ENCODE results near the gene MAK. TPM values are rescaled to one million over a fixed set of nuclear protein-coding genes. Genes with fewer than 3 reads are reported as not detected.

Gene MAK
- total RNA-seq, 1 experiment from 2014 or later, result 0.06 TPM

GRCh38 chr6:10769419-10769818, 68.9 kb downstream of the MAK start:
- Histone ChIP-seq H3K27me3 (replicated peaks; ENCODE audit: insufficient read depth, low read depth, low read length, poor library complexity) (no peaks in the 10 kb centered on the region), H3K27ac (ENCODE audit: low read depth, low read length, poor library complexity, severe bottlenecking) (no peak overlapping the region), H3K9me3 (ENCODE audit: low read depth, low read length, poor library complexity, severe bottlenecking) (no peaks in the 10 kb centered on the region), H3K36me3 (ENCODE audit: insufficient read depth, low read length, poor library complexity, severe bottlenecking) (no peaks in the 10 kb centered on the region), H3K4me3 (ENCODE audit: low read depth, low read length, poor library complexity, severe bottlenecking) (no peak overlapping the region), H3K4me1 (ENCODE audit: insufficient read depth, low read length, poor library complexity, severe bottlenecking) (no peaks in the 10 kb centered on the region)
- BruUV-seq (replicated peaks), result no TSS peak
- ChIA-PET CTCF (no interaction called here), POLR2A (ENCODE audit: low non-redundant PET) (no interaction called here)
- DNase-seq (ENCODE audit: low spot score), result no peak
- intact Hi-C loops (cut with micrococcal nuclease; ENCODE audit: unreplicated experiment), result no loop called here
- TF ChIP-seq EZH2 (IDR thresholded peaks at IDR 0.05; ENCODE audit: borderline replicate concordance, low read depth, low read length, poor library complexity, severe bottlenecking) (no peak), CTCF (conservative IDR thresholded peaks at IDR 0.05; ENCODE audit: low read depth, low read length) (no peak)

- no TSS peak for BruUV-seq (replicated peaks)
- intact Hi-C loops (cut with micrococcal nuclease; ENCODE audit: unreplicated experiment), result no loop called here
- no peak for DNase-seq (ENCODE audit: low spot score)
Measured at GRCh38 chr6:10763006-10763405, 75.3 kb downstream of the MAK start.

GRCh38 chr6:10759884-10760329, 78.4 kb downstream of the MAK start:
- POLR2A ChIA-PET (ENCODE audit: low non-redundant PET), result interaction anchor here (0.7 kb wide), 1 partner anchor 267 kb away, joined by 3 read pairs; no protein-coding TSS in a partner anchor
- CTCF ChIA-PET, result interaction anchor here (0.6 to 0.9 kb wide), 5 partner anchors 11 to 340 kb away, joined by 3 to 5 read pairs (median 3); partner anchors contain the start of gene PAK1IP1
- DNase-seq (ENCODE audit: low spot score), result no peak
- TF ChIP-seq EZH2 (IDR thresholded peaks at IDR 0.05; ENCODE audit: borderline replicate concordance, low read depth, low read length, poor library complexity, severe bottlenecking), result no peak
- intact Hi-C loops (cut with micrococcal nuclease; ENCODE audit: unreplicated experiment), result no loop called here
- Histone ChIP-seq H3K27me3 (replicated peaks; ENCODE audit: insufficient read depth, low read depth, low read length, poor library complexity) (no peaks in the 10 kb centered on the region), H3K27ac (ENCODE audit: low read depth, low read length, poor library complexity, severe bottlenecking) (no peak overlapping the region), H3K4me3 (ENCODE audit: low read depth, low read length, poor library complexity, severe bottlenecking) (no peak overlapping the region), H3K4me1 (ENCODE audit: insufficient read depth, low read length, poor library complexity, severe bottlenecking) (no peaks in the 10 kb centered on the region), H3K9me3 (ENCODE audit: low read depth, low read length, poor library complexity, severe bottlenecking) (no peaks in the 10 kb centered on the region), H3K36me3 (ENCODE audit: insufficient read depth, low read length, poor library complexity, severe bottlenecking) (peaks cover 30% of the 10 kb centered on the region)
- BruUV-seq (replicated peaks), result no TSS peak

More at GRCh38 chr6:10763006-10763405, 75.3 kb downstream of the MAK start:
- TF ChIP-seq EZH2 (IDR thresholded peaks at IDR 0.05; ENCODE audit: borderline replicate concordance, low read depth, low read length, poor library complexity, severe bottlenecking) (no peak), CTCF (conservative IDR thresholded peaks at IDR 0.05; ENCODE audit: low read depth, low read length) (no peak)
- Histone ChIP-seq H3K27ac (ENCODE audit: low read depth, low read length, poor library complexity, severe bottlenecking) (no peak overlapping the region), H3K36me3 (ENCODE audit: insufficient read depth, low read length, poor library complexity, severe bottlenecking) (peaks cover 4% of the 10 kb centered on the region), H3K4me3 (ENCODE audit: low read depth, low read length, poor library complexity, severe bottlenecking) (no peak overlapping the region), H3K4me1 (ENCODE audit: insufficient read depth, low read length, poor library complexity, severe bottlenecking) (no peaks in the 10 kb centered on the region), H3K9me3 (ENCODE audit: low read depth, low read length, poor library complexity, severe bottlenecking) (no peaks in the 10 kb centered on the region), H3K27me3 (replicated peaks; ENCODE audit: insufficient read depth, low read depth, low read length, poor library complexity) (no peaks in the 10 kb centered on the region)
- ChIA-PET CTCF (no interaction called here), POLR2A (ENCODE audit: low non-redundant PET) (no interaction called here)

- H3K4me3 ChIP-seq (ENCODE audit: low read depth, low read length, poor library complexity, severe bottlenecking), result no peak overlapping the region
- no peaks in the 10 kb centered on the region for H3K27me3 ChIP-seq (replicated peaks; ENCODE audit: insufficient read depth, low read depth, low read length, poor library complexity)
- ChIA-PET CTCF (interaction anchor here (0.6 to 0.9 kb wide), 6 partner anchors 11 to 340 kb away, joined by 3 to 10 read pairs (median 3); partner anchors contain the start of gene PAK1IP1), POLR2A (ENCODE audit: low non-redundant PET) (interaction anchor here (0.7 kb wide), 1 partner anchor 267 kb away, joined by 3 read pairs; no protein-coding TSS in a partner anchor)
- TF ChIP-seq EZH2 (IDR thresholded peaks at IDR 0.05; ENCODE audit: borderline replicate concordance, low read depth, low read length, poor library complexity, severe bottlenecking), result no peak
- peak; percentile 65 for TF ChIP-seq CTCF (conservative IDR thresholded peaks at IDR 0.05; ENCODE audit: low read depth, low read length)
- no peaks in the 10 kb centered on the region for H3K9me3 ChIP-seq (ENCODE audit: low read depth, low read length, poor library complexity, severe bottlenecking)
- no peak overlapping the region for H3K27ac ChIP-seq (ENCODE audit: low read depth, low read length, poor library complexity, severe bottlenecking)
- H3K4me1 ChIP-seq (ENCODE audit: insufficient read depth, low read length, poor library complexity, severe bottlenecking), result no peaks in the 10 kb centered on the region
- intact Hi-C loops (cut with micrococcal nuclease; ENCODE audit: unreplicated experiment), result no loop called here
- BruUV-seq (replicated peaks), result no TSS peak
- DNase-seq (ENCODE audit: low spot score), result peak; percentile 83
- peaks cover 35% of the 10 kb centered on the region for H3K36me3 ChIP-seq (ENCODE audit: insufficient read depth, low read length, poor library complexity, severe bottlenecking)
Measured at GRCh38 chr6:10759312-10759839, 79.0 kb downstream of the MAK start.

All from A673 (cell line).